Fibroblast of pulmonary artery (primary cell): ENCODE results near the gene MUC2.

Experiments used
- DNase-seq: peaks from one replicate; pipeline ENCODE4 v3.0.0-alpha.2; 2010; ENCODE audit warnings: low read depth
- H3K4me3 ChIP-seq: replicated peaks from 2 replicates; pipeline ENCODE4 v1.5.1; 2011; ENCODE audit warnings: low read depth, mild to moderate bottlenecking, control low read depth, low read length, moderate library complexity
- TF ChIP-seq, protein P1 (sequence below): IDR thresholded peaks from 2 replicates; pipeline ENCODE4 v1.5.1; 2011; ENCODE audit warnings: mild to moderate bottlenecking, control low read depth, low read length, inconsistent platforms; ENCODE audit errors: missing control alignments

Gene MUC2

DNA sequence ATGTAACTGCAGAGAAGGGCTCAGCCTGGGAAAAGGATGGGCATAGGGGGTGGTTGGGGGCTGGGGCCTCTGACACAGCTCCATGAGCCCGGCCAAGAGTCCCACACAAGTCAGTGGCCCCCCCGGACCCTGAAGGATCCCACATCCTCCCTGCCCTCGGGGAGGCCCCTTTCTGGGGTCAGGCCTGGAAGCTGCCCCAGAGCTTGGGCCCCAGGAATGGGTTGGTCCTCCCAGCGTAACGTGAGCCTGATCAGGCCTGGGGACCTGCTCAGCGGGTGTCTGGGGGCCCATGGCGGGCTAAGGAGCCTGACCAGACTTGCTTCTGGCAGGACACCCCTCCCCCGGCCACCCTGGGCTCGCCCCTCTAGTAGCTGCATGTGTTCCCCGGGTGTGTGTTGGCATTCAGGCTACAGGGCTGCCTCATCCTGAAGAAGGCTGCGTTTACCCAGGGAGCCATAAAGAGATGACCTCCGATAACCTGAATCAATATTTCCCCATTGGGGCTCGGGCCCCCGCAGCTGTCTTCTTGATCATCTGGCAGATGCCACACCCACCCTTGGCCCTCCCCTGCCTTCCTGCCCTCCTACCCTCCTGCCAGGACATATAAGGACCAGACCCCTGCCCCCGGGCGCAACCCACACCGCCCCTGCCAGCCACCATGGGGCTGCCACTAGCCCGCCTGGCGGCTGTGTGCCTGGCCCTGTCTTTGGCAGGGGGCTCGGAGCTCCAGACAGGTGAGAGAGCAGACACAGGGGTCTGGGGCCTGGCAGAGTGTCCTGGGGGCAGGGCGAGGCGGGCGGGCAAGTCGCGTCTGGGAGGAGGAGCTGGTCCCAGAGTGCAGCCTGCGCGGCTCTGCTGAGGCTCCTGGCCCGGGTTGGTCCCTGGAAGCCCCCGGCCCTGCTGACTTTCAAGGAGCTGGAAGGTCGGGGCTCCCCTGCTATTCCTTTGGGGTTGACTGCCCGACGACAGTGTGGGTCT lies at the start of gene MUC2:
Gene MUC2 (plus strand): TSS at position 631 of the 978 bp plus-strand sequence.
- H3K4me3 ChIP-seq: no peak within 1 kb of the TSS
- DNase-seq: no peak
- TF ChIP-seq, protein P1, sequence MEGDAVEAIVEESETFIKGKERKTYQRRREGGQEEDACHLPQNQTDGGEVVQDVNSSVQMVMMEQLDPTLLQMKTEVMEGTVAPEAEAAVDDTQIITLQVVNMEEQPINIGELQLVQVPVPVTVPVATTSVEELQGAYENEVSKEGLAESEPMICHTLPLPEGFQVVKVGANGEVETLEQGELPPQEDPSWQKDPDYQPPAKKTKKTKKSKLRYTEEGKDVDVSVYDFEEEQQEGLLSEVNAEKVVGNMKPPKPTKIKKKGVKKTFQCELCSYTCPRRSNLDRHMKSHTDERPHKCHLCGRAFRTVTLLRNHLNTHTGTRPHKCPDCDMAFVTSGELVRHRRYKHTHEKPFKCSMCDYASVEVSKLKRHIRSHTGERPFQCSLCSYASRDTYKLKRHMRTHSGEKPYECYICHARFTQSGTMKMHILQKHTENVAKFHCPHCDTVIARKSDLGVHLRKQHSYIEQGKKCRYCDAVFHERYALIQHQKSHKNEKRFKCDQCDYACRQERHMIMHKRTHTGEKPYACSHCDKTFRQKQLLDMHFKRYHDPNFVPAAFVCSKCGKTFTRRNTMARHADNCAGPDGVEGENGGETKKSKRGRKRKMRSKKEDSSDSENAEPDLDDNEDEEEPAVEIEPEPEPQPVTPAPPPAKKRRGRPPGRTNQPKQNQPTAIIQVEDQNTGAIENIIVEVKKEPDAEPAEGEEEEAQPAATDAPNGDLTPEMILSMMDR: no peak

DNA sequence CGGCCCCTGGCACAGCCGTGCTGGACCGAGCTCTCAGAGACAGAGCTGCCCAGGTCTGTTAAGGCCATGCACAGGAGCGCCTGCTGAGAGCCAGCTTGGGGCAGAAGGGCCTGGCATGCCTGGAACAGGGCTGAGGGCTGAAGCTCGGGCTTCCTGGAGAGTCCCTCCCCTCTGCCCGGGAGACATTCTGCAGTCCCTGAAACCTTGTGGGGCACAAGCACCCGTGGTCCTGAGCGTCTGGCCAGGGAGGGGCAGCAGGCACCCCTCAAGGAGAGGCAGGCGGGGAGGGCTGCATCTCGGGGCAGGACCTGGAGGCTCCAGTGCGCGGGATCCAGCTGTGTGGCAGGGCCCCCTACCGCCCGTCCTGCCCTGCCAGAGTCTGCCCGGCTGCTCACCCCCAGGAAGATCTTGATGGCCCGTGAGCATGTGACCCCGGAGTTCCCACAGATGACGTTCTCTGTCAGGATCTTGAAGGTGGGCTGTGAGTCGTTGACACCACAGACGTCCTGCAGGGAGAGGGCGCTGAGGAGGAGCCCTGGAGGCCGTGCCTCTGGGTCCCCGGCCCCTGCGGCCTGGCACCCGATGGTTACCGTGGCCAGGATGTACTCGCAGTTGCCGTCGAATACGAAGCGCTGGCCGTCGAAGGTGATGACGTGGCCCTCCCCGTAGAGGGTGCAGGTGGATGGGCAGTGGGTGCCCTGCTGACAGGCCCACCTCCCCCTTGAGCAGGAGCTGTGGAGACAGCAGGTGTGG lies 49.1 kb upstream of the MUC2 start:
- DNase-seq: no peak
- no peak overlapping the region for H3K4me3 ChIP-seq
- TF ChIP-seq, protein P1: no peak

DNA sequence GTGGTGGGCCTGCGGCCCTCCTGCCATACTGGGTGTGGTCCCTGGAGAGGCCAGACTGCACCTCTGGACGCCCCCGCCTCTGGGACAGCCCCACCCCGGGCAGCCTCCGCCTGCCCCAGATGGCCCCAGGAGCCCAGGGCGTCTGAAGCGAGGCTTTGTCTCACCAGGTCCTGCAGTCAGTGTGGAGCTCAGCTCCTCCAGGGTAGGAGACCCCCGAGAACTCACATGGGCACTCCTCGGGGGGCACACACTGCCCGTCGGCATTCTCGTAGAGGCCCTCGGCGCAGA lies 48.6 kb upstream of the MUC2 start:
- no peak for DNase-seq
- TF ChIP-seq, protein P1: no peak
- no peak overlapping the region for H3K4me3 ChIP-seq

DNA sequence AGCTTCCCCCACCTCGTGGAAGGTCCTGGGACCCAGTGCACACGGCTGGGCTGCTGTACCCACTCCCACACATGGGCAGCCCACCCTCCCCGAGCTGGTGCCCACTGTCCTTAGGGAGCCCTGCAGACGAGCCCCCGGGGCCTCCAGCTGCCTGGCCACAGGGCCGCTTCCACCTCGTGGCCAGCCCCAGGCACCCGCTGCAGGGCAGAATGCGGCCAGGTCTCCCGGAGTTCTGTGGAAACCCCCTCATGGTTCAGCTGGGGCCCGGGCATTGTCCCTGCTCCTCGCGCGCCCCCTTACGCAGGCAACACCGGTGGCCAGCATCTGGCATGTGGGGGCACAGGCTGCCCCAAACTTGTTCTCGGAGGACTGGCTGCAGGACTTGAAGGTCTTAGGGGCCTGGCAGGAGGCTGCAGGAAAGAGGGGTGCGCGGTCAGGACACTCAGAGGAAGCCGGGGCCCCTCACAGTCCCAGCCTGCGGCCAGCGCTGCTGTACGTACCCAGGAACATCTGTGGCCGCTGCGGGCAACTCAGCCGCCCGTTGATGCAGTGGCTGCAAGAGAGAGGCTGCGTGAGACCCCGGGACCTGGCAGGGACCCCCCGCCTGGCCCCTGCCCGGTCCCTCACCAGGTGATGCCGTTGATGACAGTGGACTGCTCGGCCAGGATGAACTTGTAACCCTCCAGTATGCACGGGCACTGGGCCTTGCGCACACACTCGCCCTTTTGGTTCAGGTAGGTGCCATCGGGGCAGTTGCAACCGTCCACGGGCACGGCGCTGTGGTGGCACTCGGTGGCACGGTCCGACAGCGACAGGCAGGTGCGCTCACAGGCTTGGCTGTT lies 47.8 kb upstream of the MUC2 start:
- DNase-seq: no peak
- no peak overlapping the region for H3K4me3 ChIP-seq
- TF ChIP-seq, protein P1: no peak

DNA sequence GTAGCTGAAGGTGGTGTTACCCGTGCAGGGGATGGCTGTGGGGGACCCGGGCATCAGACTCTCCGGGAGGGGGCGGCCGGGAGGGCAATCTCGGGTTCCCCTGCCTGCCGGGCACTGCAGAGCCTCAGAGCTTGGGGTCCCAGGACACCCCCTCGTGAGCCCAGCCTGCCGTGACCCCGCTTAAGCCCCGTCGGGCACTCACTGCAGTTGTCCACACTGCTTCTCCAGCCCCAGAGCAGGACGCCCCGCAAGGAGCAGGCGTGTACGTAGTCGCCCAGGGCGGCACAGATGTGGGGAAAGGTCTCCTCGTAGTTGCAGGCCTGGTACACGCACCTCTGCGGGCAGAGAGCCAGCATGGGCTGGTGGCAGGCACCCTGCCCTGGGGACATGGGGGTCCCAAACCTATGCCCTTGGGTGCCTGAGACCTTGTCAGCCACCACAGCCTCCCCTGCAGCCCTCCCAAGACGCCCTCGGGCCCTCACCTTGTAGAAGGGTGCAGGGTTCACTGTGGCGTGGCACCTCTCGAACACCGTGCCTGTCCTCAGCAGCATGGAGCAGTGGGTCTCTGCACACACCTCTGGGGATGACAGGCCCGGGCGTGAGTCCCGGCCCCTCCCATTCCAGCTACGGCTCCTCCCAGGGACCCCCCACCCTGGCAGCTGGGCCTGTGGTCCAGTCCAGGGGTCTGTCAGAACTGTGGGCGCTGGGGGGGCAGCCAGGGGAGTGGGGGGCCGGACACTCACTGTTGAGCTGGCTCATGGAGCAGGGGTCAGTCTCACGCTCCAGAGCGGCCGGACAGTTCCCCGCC lies 47.0 kb upstream of the MUC2 start:
- H3K4me3 ChIP-seq: no peak overlapping the region
- DNase-seq: no peak
- TF ChIP-seq, protein P1: no peak

DNA sequence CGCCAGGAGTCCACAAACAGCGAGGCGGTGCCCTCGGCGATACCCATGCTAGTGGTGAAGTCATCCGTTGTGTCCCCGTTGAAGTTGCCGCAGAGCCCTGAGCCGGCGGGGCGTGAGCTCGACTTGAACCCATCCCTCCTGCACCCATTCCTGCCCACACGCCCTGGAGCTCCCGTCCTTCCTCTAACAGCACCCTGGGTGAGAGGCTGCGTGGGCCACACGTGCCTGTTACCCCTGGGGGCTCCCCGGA lies 46.5 kb upstream of the MUC2 start:
- no peak overlapping the region for H3K4me3 ChIP-seq
- DNase-seq: no peak
- TF ChIP-seq, protein P1: no peak
